HEK293 (cell line): ENCODE measurements around the gene ZNHIT3.
A peak's percentile ranks its signal among the peaks of the same experiment; 100 is the strongest.

Experiments
- AEBP2 ChIP-seq: fragments of 450-650 bp; formaldehyde crosslinking; IDR thresholded peaks from 2 replicates; pipeline ENCODE4 v1.5.1; 2016; ENCODE audit warnings: missing biosample characterization, missing genetic modification characterization, borderline replicate concordance
- GFI1B ChIP-seq: fragments of 450-650 bp; formaldehyde crosslinking; IDR thresholded peaks from 2 replicates; pipeline ENCODE4 v1.5.1; 2016; ENCODE audit warnings: missing biosample characterization, missing genetic modification characterization
- HOXC10 ChIP-seq: sonication (generic); formaldehyde crosslinking; IDR thresholded peaks from 2 replicates; pipeline ENCODE4 v1.8.1; 2023; ENCODE audit warnings: mild to moderate bottlenecking, missing genetic modification reagents
- KLF7 ChIP-seq: fragments of 450-650 bp; formaldehyde crosslinking; IDR thresholded peaks from 2 replicates; pipeline ENCODE4 v1.5.1; 2016; ENCODE audit warnings: missing biosample characterization, missing genetic modification characterization, borderline replicate concordance
- MYNN ChIP-seq: fragments of 450-650 bp; formaldehyde crosslinking; IDR thresholded peaks from 2 replicates; pipeline ENCODE4 v1.5.1; 2016; ENCODE audit warnings: missing biosample characterization, missing genetic modification characterization, borderline replicate concordance
- PRDM10 ChIP-seq: fragments of 450-650 bp; formaldehyde crosslinking; IDR thresholded peaks from 2 replicates; pipeline ENCODE4 v1.5.1; 2016; ENCODE audit warnings: missing biosample characterization, missing genetic modification characterization
- PRDM2 ChIP-seq: fragments of 450-650 bp; formaldehyde crosslinking; IDR thresholded peaks from 2 replicates; pipeline ENCODE4 v1.5.1; 2016; ENCODE audit warnings: missing biosample characterization, missing genetic modification characterization, borderline replicate concordance
- SCRT1 ChIP-seq: fragments of 450-650 bp; formaldehyde crosslinking; IDR thresholded peaks from 2 replicates; pipeline ENCODE4 v1.5.1; 2016; ENCODE audit warnings: missing biosample characterization, missing genetic modification characterization, borderline replicate concordance
- TCF7L2 ChIP-seq: IDR thresholded peaks from 2 replicates; pipeline ENCODE4 v1.6.1; 2011; ENCODE audit warnings: low read depth, mild to moderate bottlenecking, inconsistent platforms, low read length, moderate library complexity, borderline replicate concordance
- ZBTB1 ChIP-seq: fragments of 450-650 bp; formaldehyde crosslinking; IDR thresholded peaks from 2 replicates; pipeline ENCODE4 v1.5.1; 2016; ENCODE audit warnings: missing biosample characterization, missing genetic modification characterization
- ZBTB20 ChIP-seq: fragments of 450-650 bp; formaldehyde crosslinking; IDR thresholded peaks from 2 replicates; pipeline ENCODE4 v1.5.1; 2016; ENCODE audit warnings: missing biosample characterization, missing genetic modification characterization
- ZFP3 ChIP-seq: fragments of 450-650 bp; formaldehyde crosslinking; IDR thresholded peaks from 2 replicates; pipeline ENCODE4 v1.5.1; 2016; ENCODE audit warnings: low read depth, missing biosample characterization, missing genetic modification characterization
- ZFP37 ChIP-seq: fragments of 450-650 bp; formaldehyde crosslinking; IDR thresholded peaks from 2 replicates; pipeline ENCODE4 v1.5.1; 2016; ENCODE audit warnings: missing biosample characterization, missing genetic modification characterization
- ZNF121 ChIP-seq: fragments of 450-650 bp; formaldehyde crosslinking; IDR thresholded peaks from 2 replicates; pipeline ENCODE4 v1.5.1; 2016; ENCODE audit warnings: missing biosample characterization, missing genetic modification characterization
- ZNF202 ChIP-seq: fragments of 450-650 bp; formaldehyde crosslinking; IDR thresholded peaks from 2 replicates; pipeline ENCODE4 v1.5.1; 2016; ENCODE audit warnings: missing biosample characterization, missing genetic modification characterization, borderline replicate concordance
- ZNF23 ChIP-seq: fragments of 450-650 bp; formaldehyde crosslinking; IDR thresholded peaks from 2 replicates; pipeline ENCODE4 v1.5.1; 2016; ENCODE audit warnings: missing biosample characterization, missing genetic modification characterization, borderline replicate concordance
- ZNF24 ChIP-seq: fragments of 450-650 bp; formaldehyde crosslinking; IDR thresholded peaks from 2 replicates; pipeline ENCODE4 v1.5.1; 2016; ENCODE audit warnings: missing biosample characterization, missing genetic modification characterization
- ZNF324 ChIP-seq: fragments of 450-650 bp; formaldehyde crosslinking; IDR thresholded peaks from 2 replicates; pipeline ENCODE4 v1.5.1; 2016; ENCODE audit warnings: missing biosample characterization, missing genetic modification characterization
- ZNF354C ChIP-seq: fragments of 450-650 bp; formaldehyde crosslinking; IDR thresholded peaks from 2 replicates; pipeline ENCODE4 v1.5.1; 2016; ENCODE audit warnings: missing biosample characterization, missing genetic modification characterization, low read depth, borderline replicate concordance
- ZNF518A ChIP-seq: fragments of 450-650 bp; formaldehyde crosslinking; conservative IDR thresholded peaks from 2 replicates; pipeline ENCODE4 v1.5.1; 2016; ENCODE audit warnings: low read depth, missing biosample characterization, missing genetic modification characterization
- ZNF530 ChIP-seq: fragments of 450-650 bp; formaldehyde crosslinking; IDR thresholded peaks from 2 replicates; pipeline ENCODE4 v1.5.1; 2016; ENCODE audit warnings: low read depth, missing biosample characterization, missing genetic modification characterization
- ZNF548 ChIP-seq: fragments of 450-650 bp; formaldehyde crosslinking; IDR thresholded peaks from 2 replicates; pipeline ENCODE4 v1.5.1; 2016; ENCODE audit warnings: missing biosample characterization, missing genetic modification characterization
- ZNF654 ChIP-seq: fragments of 450-650 bp; formaldehyde crosslinking; IDR thresholded peaks from 2 replicates; pipeline ENCODE4 v1.5.1; 2016; ENCODE audit warnings: low read depth, missing biosample characterization, missing genetic modification characterization
- ZSCAN30 ChIP-seq: fragments of 450-650 bp; IDR thresholded peaks from 2 replicates; pipeline ENCODE4 v1.5.1; 2018; ENCODE audit warnings: missing biosample characterization, mild to moderate bottlenecking, missing genetic modification characterization, moderate library complexity

Gene ZNHIT3

GRCh38 chr17:36535669-36536081 is 49.2 kb downstream of the ZNHIT3 start (continued):
- TF ChIP-seq PRDM10 (tag by site-specific recombination) (no peak), ZNF354C (tag by site-specific recombination) (no peak), ZNF654 (tag by site-specific recombination) (0 out of 2 replicates have a peak, but pooled peaks have one; percentile 2), ZNF23 (no peak), ZFP3 (tag by site-specific recombination) (peak; percentile 51; the same call in 1 of the 2 replicates), ZNF518A (peak; percentile 60; the same call in 1 of the 2 replicates), ZNF530 (tag by site-specific recombination) (no peak), PRDM2 (tag by site-specific recombination) (no peak), HOXC10 (no peak), ZNF121 (tag by site-specific recombination) (no peak), ZBTB1 (no peak), ZNF324 (tag by site-specific recombination) (peak; percentile 91), MYNN (tag by site-specific recombination) (peak; percentile 96), ZFP37 (tag by site-specific recombination) (no peak), ZNF548 (tag by site-specific recombination) (0 out of 2 replicates have a peak, but pooled peaks have one; percentile 29), ZNF202 (tag by site-specific recombination) (no peak), TCF7L2 (no peak), ZNF24 (tag by site-specific recombination) (peak; percentile 81), GFI1B (tag by site-specific recombination) (no peak), ZSCAN30 (tag by site-specific recombination) (no peak), KLF7 (tag by site-specific recombination) (no peak), ZBTB20 (tag by site-specific recombination) (no peak), SCRT1 (tag by site-specific recombination) (no peak), AEBP2 (tag by site-specific recombination) (no peak)
